ENCODE results near the gene PZP. TPM values are rescaled to one million over a fixed set of nuclear protein-coding genes. Genes with fewer than 3 reads are reported as not detected.

The PZP gene
- total RNA-seq, result not detected in 2 replicates

DNA sequence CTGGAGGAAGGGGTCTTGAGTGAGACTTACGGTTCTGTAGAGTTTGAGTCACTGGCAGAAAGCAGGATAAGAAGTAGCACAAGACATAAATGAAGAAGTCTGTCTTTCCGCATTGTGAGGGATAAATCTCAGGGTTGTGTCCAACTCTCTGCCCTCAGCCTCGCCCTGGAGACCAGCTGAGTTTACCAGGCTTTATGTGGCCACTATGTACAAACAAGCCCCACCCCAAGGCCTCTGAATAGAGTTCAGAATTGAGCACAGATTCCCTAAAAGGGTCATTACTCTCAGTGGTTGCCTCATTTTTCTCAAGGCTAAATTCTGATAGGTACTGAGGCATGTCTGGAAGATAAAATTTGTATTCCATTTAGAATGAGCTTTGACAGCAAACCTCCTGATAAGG, at the start of gene PZP:
Gene PZP, minus strand, starts transcription at position 167 of the 400 bp plus-strand sequence. Its CDS starts 54 bp downstream, at position 113.

DNA sequence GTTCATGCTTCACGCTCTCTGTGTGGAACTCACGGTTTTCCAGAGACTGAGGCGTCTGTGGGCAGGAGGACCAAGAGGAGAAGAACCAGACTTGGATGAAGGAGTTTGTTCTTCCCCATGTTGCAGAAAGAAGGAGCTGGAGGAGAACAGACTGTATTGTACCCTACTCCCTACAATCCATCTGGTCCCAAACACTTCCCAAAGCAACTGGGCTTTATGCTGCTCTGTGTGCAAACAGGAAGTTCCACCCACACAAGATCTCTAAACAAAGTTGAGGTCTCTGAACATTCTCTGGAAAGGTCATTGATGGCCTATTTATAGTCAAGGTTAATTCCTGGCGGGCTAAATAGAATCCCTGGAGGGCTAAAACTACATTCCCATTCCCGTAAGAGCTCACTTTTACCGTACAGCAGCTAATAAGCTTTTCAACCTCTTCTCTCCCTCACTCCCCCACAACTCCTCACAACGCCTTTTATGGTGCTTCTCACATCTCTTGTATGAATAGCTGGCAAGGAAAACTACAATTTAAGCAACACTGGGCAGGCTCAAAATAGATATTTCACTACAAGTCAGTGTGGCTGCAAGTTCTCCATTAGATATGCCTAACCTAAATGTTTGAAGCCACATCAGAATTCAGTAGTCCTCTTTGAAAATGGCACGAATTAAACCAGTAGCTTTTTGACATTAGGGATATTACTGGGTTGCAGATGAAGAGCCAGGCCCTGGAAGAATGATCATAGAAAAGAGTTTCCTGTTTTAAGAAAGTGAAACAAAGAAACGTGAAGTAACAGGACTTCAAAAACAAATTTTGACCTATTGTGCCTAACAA, 92.2 kb downstream of the PZP start, which contains the start of gene A2M:
Gene A2M, minus strand, starts transcription at position 189 of the 829 bp plus-strand sequence. Its CDS starts 70 bp downstream, at position 119.

Other genes starting within 250 kb of the PZP start
- 0.28 and 0.65 TPM in 2 replicates for gene KLRG1, start 218.8 kb downstream of the PZP start, total RNA-seq
- gene A2M, start 92.5 kb downstream of the PZP start, total RNA-seq, result 10.8 and 12.1 TPM in 2 replicates